ENCODE data around the gene XRCC5. TPM values are rescaled to one million over a fixed set of nuclear protein-coding genes. Genes with fewer than 3 reads are reported as not detected.
A peak's percentile ranks its signal among the peaks of the same experiment; 100 is the strongest.

The XRCC5 gene
- total and polyA plus RNA-seq, 2 of the 8 experiments (the other 6 are each of a cell fraction or from before 2014, with no cell fraction given): 308 to 644 TPM

DNA sequence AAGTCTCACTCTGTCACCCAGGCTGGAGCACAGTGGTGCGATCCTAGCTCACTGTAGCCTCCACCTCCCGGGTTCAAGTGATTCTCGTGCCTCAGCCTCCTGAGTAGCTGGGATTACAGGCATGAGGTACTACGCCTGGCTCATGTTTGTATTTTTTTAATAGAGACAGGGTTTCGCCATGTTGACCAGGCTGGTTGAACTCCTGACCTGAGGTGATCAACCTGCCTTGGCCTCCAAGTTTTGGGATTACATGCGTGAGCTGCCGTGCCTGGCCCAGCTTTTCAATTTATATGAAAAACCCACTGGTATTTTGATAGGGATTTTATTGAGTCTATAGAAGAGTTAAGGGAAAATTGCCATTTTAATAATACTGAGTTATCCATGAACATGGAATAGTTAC lies 63.3 kb downstream of the XRCC5 start:
- H2BK15ac ChIP-seq (ENCODE audit: low read length): no peak overlapping the region
- H3K23me2 ChIP-seq (ENCODE audit: low read depth, low read length): no peaks in the 10 kb centered on the region
- peaks cover 0 to 72% of the 10 kb centered on the region in 2 experiments; a peak in 3 of 4 replicates for H3K79me2 ChIP-seq (ENCODE audit: control insufficient read depth in 1 of 2, insufficient read depth in 2 of 2, low read length in 2 of 2)
- H2BK12ac ChIP-seq (ENCODE audit: low read depth, low read length): no peak overlapping the region
- H2BK5ac ChIP-seq (ENCODE audit: low read depth, low read length): no peak overlapping the region
- no peak overlapping the region for H4K91ac ChIP-seq (replicated peaks; ENCODE audit: insufficient read length, low read length)
- H3K56ac ChIP-seq (replicated peaks; ENCODE audit: insufficient read length, low read depth, low read length): no peak overlapping the region
- H3K9ac ChIP-seq (replicated peaks in 1 of 4; ENCODE audit: extremely low read depth in 1 of 4, low read depth in 3 of 4, low read length in 3 of 4): no peak overlapping the region
- H3K27ac ChIP-seq (ENCODE audit: low read depth, low read length): no peak overlapping the region
- no peak overlapping the region for H3K18ac ChIP-seq (ENCODE audit: extremely low read depth, low read length)
- H3K9me3 ChIP-seq (ENCODE audit: insufficient read depth in 2 of 2, low read depth in 1 of 2, low read length in 1 of 2): no peaks in the 10 kb centered on the region
- no peak overlapping the region for H3K4me2 ChIP-seq (ENCODE audit: insufficient read depth in 1 of 2, low read depth in 2 of 2, low read length in 2 of 2)
- peaks cover 12 to 79% (median 40%) of the 10 kb centered on the region in 4 experiments for H3K36me3 ChIP-seq (ENCODE audit: control insufficient read depth in 2 of 4, insufficient read depth in 4 of 4, low read length in 3 of 4)
- FAIRE-seq (no peak), DNase-seq (ENCODE audit: low read depth in 1 of 2, low spot score in 2 of 2) (no peak)
- no peak overlapping the region for H2BK120ac ChIP-seq (replicated peaks; ENCODE audit: low read depth, low read length)
- no peak overlapping the region for H3K4ac ChIP-seq (replicated peaks; ENCODE audit: insufficient read length, low read depth, low read length)
- no peaks in the 10 kb centered on the region for H3K4me1 ChIP-seq (replicated peaks in 1 of 4; ENCODE audit: control insufficient read depth in 3 of 4, insufficient read depth in 4 of 4, low read length in 3 of 4)
- 82% methylated on average over 7 of the region's 7 CpGs; no CpG with 5 or more reads in 1 of the 2 experiments for WGBS, 2 experiments (ENCODE audit: extremely low coverage in 1 of 2, insufficient coverage in 1 of 2, insufficient read length in 1 of 2, insufficient replicate concordance in 2 of 2, low coverage in 1 of 2, low lambda C conversion rate in 2 of 2, missing lambda C conversion rate in 1 of 2)
- peaks cover 3% of the 10 kb centered on the region; the same call in 1 of the 2 replicates for H3K79me1 ChIP-seq (ENCODE audit: low read depth, low read length)
- H3K23ac ChIP-seq (ENCODE audit: insufficient read length): no peak overlapping the region
- no peak overlapping the region for H2AFZ ChIP-seq (ENCODE audit: low read length)
- no peak overlapping the region for H2AK5ac ChIP-seq (ENCODE audit: low read depth, low read length)
- peaks cover 5 to 8% of the 10 kb centered on the region in 2 experiments for H4K20me1 ChIP-seq (replicated peaks in 1 of 2; ENCODE audit: control insufficient read depth in 1 of 2, insufficient read depth in 2 of 2, low read length in 2 of 2)
- POLR2A ChIA-PET (ENCODE audit: partially characterized antibody): interaction anchor here (0.7 to 2.4 kb wide), 4 partner anchors 9 to 124 kb away, joined by 3 to 12 read pairs (median 4); partner anchors contain the start of genes PECR and TMEM169
- H3K4me3 ChIP-seq (ENCODE audit: extremely low read depth in 1 of 4, insufficient read depth in 2 of 4, low read depth in 3 of 4, low read length in 4 of 4): no peak overlapping the region
- peak overlapping the region; percentile 68; the same call in 1 of the 2 replicates for H4K8ac ChIP-seq (ENCODE audit: extremely low read depth, insufficient read depth, low read length)
- H4K5ac ChIP-seq (ENCODE audit: insufficient read length, low read depth, low read length): no peak overlapping the region
- no peak overlapping the region for H3K14ac ChIP-seq (ENCODE audit: insufficient read length)
- H2BK20ac ChIP-seq (ENCODE audit: low read length): no peak overlapping the region
- H3K27me3 ChIP-seq (replicated peaks in 1 of 4; ENCODE audit: control insufficient read depth in 3 of 4, extremely low read depth in 1 of 4, insufficient read depth in 3 of 4, low read length in 3 of 4): no peaks in the 10 kb centered on the region
- CTCF ChIA-PET (ENCODE audit: partially characterized antibody): interaction anchor here (0.6 to 1.6 kb wide), 3 partner anchors 11 to 1342 kb away, joined by 3 to 4 read pairs (median 3); no protein-coding TSS in a partner anchor
- TF ChIP-seq SRF (IDR thresholded peaks at IDR 0.05; ENCODE audit: low read depth, low read length) (no peak), HDAC2 (IDR thresholded peaks at IDR 0.05; ENCODE audit: borderline replicate concordance in 1 of 2, low read depth in 2 of 2, low read length in 2 of 2) (no peak), TCF12 (IDR thresholded peaks at IDR 0.05; ENCODE audit: low read depth, low read length) (no peak), TBP (IDR thresholded peaks at IDR 0.05; ENCODE audit: low read depth, low read length) (no peak), BRCA1 (IDR thresholded peaks at IDR 0.05; ENCODE audit: low read depth, low read length) (no peak), PHF8 (conservative IDR thresholded peaks at IDR 0.05; ENCODE audit: low read depth, low read length) (no peak), RNF2 (IDR thresholded peaks at IDR 0.05; ENCODE audit: borderline replicate concordance, low read depth, low read length, missing control alignments, poor library complexity, severe bottlenecking) (no peak), EGR1 (IDR thresholded peaks at IDR 0.05; ENCODE audit: borderline replicate concordance, low read depth, low read length) (no peak), YY1 (IDR thresholded peaks at IDR 0.05; ENCODE audit: low read depth, low read length) (no peak), EP300 (IDR thresholded peaks at IDR 0.05; ENCODE audit: borderline replicate concordance in 1 of 2, low read depth in 2 of 2, low read length in 2 of 2) (no peak), GTF2F1 (IDR thresholded peaks at IDR 0.05; ENCODE audit: borderline replicate concordance, low read depth, low read length) (no peak)
- TF ChIP-seq, protein P1, sequence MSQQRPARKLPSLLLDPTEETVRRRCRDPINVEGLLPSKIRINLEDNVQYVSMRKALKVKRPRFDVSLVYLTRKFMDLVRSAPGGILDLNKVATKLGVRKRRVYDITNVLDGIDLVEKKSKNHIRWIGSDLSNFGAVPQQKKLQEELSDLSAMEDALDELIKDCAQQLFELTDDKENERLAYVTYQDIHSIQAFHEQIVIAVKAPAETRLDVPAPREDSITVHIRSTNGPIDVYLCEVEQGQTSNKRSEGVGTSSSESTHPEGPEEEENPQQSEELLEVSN (IDR thresholded peaks at IDR 0.05): no peak

Data from H1 (cell line).